Neuronal stem cell (in vitro differentiated cells): ENCODE measurements around the gene SUPT3H.

Experiments
- DNase-seq: peaks from one replicate; pipeline ENCODE4 v3.0.0-alpha.2; 2013; ENCODE audit warnings: low spot score
- H2AFZ ChIP-seq: one replicate; pipeline ENCODE4 v1.6.1; 2013; ENCODE audit warnings: mild to moderate bottlenecking, low read length, inconsistent platforms
- H2AK5ac ChIP-seq: 2 replicates; pipeline ENCODE4 v1.6.1; 2013; ENCODE audit warnings: low read depth, mild to moderate bottlenecking, inconsistent platforms, low read length, moderate library complexity, mixed read lengths
- H2BK120ac ChIP-seq: 2 replicates; pipeline ENCODE4 v1.6.1; 2013; ENCODE audit warnings: low read depth, mild to moderate bottlenecking, inconsistent platforms, low read length, moderate library complexity, mixed read lengths
- H2BK12ac ChIP-seq: one replicate; pipeline ENCODE4 v1.6.1; 2013; ENCODE audit warnings: low read length, inconsistent platforms
- H2BK15ac ChIP-seq: 2 replicates; pipeline ENCODE4 v1.6.1; 2013; ENCODE audit warnings: mild to moderate bottlenecking, low read length, inconsistent platforms, mixed read lengths
- H2BK5ac ChIP-seq: one replicate; pipeline ENCODE4 v1.6.1; 2013; ENCODE audit warnings: inconsistent platforms, mild to moderate bottlenecking, low read length, moderate library complexity
- H3K14ac ChIP-seq: one replicate; pipeline ENCODE4 v1.6.1; 2013; ENCODE audit warnings: low read length, inconsistent platforms
- H3K18ac ChIP-seq: 2 replicates; pipeline ENCODE4 v1.6.1; 2013; ENCODE audit warnings: low read length, inconsistent platforms
- H3K23ac ChIP-seq: 2 replicates; pipeline ENCODE4 v1.6.1; 2013; ENCODE audit warnings: low read depth, mild to moderate bottlenecking, mixed read lengths, low read length, inconsistent platforms; ENCODE audit not compliant: poor library complexity
- H3K27ac ChIP-seq: replicated peaks from 3 replicates; pipeline ENCODE4 v1.5.1; 2013; ENCODE audit warnings: low read length, inconsistent platforms
- H3K27me3 ChIP-seq, 3 experiments: 2 replicates each; pipeline ENCODE4 v1.6.1; 2013; ENCODE audit warnings: low read length in 3 of 3, mild to moderate bottlenecking in 2 of 3, inconsistent platforms in 1 of 3, low read depth in 1 of 3, mixed read lengths in 1 of 3, moderate library complexity in 1 of 3; ENCODE audit not compliant: control insufficient read depth in 3 of 3, insufficient read depth in 3 of 3
- H3K36me3 ChIP-seq, 2 donors: replicated peaks in 1 of 2; 2 replicates each; pipeline ENCODE4 v1.6.1; 2013; ENCODE audit warnings: low read length in 2 of 2; ENCODE audit not compliant: control insufficient read depth in 2 of 2, insufficient read depth in 2 of 2
- H3K4ac ChIP-seq: 2 replicates; pipeline ENCODE4 v1.6.1; 2013; ENCODE audit warnings: inconsistent platforms, mild to moderate bottlenecking, low read length, moderate library complexity
- H3K4me1 ChIP-seq, 2 donors: 1 replicate in 1 of 2; 2 replicates in 1 of 2; pipeline ENCODE4 v1.6.1; 2013; ENCODE audit warnings: low read length in 2 of 2, low read depth in 1 of 2; ENCODE audit not compliant: control insufficient read depth in 2 of 2, insufficient read depth in 1 of 2
- H3K4me2 ChIP-seq: one replicate; pipeline ENCODE4 v1.6.1; 2013; ENCODE audit warnings: mild to moderate bottlenecking, low read length, inconsistent platforms; ENCODE audit not compliant: insufficient read depth, poor library complexity, severe bottlenecking
- H3K4me3 ChIP-seq, 2 donors: 2 replicates each; pipeline ENCODE4 v1.5.1; 2013; ENCODE audit warnings: low read length in 2 of 2, mild to moderate bottlenecking in 2 of 2, inconsistent platforms in 1 of 2, moderate library complexity in 1 of 2
- H3K79me1 ChIP-seq: one replicate; pipeline ENCODE4 v1.6.1; 2013; ENCODE audit warnings: low read depth, mild to moderate bottlenecking, inconsistent platforms, low read length, moderate library complexity
- H3K9ac ChIP-seq: one replicate; pipeline ENCODE4 v1.6.1; 2013; ENCODE audit warnings: mild to moderate bottlenecking, low read depth, low read length, inconsistent platforms; ENCODE audit not compliant: poor library complexity
- H3K9me3 ChIP-seq, 2 donors: replicated peaks in 1 of 2; 2 replicates each; pipeline versions ENCODE3 to v1.6.1; 2013; ENCODE audit warnings: low read length in 2 of 2, mild to moderate bottlenecking in 2 of 2, inconsistent platforms in 1 of 2, low read depth in 1 of 2, mixed read lengths in 1 of 2, moderate library complexity in 1 of 2; ENCODE audit not compliant: control insufficient read depth in 2 of 2, insufficient read depth in 1 of 2
- H4K8ac ChIP-seq: one replicate; pipeline ENCODE4 v1.6.1; 2013; ENCODE audit warnings: low read depth, mild to moderate bottlenecking, inconsistent platforms, low read length, moderate library complexity
- H4K91ac ChIP-seq: one replicate; pipeline ENCODE4 v1.6.1; 2013; ENCODE audit warnings: low read length, low read depth, mild to moderate bottlenecking, inconsistent platforms; ENCODE audit not compliant: poor library complexity
- WGBS, 2 donors: extraction: QIAGEN DNeasy Blood & Tissue Kit; methylation state at CpG; one replicate each; pipeline ENCODE4 v1.1.7; 2013; ENCODE audit warnings: missing lambda C conversion rate in 2 of 2, mixed read lengths in 1 of 2; ENCODE audit not compliant: insufficient read length in 2 of 2, insufficient replicate concordance in 1 of 2; ENCODE audit errors: extremely low coverage in 2 of 2; 5-methylcytosine and 5-hydroxymethylcytosine counted together

The SUPT3H gene

DNA sequence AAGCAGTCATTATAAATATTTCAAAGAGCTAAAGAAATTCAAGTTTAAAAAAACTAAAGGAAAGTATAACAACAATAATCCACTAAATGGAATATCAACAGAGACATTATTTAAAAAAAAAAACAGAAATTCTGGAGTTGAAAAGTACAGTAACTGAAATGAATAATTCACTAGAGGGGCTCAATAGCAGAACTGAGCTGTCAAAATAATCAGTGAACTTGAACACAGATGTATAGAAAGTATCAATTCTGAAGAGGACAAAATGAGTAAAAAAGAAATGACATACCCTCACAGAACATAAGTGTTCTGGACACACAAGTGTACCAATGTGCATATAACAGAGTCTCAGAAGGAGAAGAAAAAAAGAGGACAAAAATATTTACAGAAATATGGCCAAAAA, 241.2 kb downstream of the SUPT3H start:
- no peak overlapping the region for H4K91ac ChIP-seq
- no peak overlapping the region for H3K9ac ChIP-seq
- H3K4ac ChIP-seq = no peak overlapping the region
- H3K23ac ChIP-seq = no peak overlapping the region
- H2BK5ac ChIP-seq = no peak overlapping the region
- H2BK12ac ChIP-seq = no peak overlapping the region
- H2BK15ac ChIP-seq = no peak overlapping the region
- H3K4me3 ChIP-seq = no peak overlapping the region
- H2AFZ ChIP-seq = no peak overlapping the region
- peaks cover 0 to 28% of the 10 kb centered on the region in 2 donors for H3K9me3 ChIP-seq
- H3K79me1 ChIP-seq = no peaks in the 10 kb centered on the region
- no peak for DNase-seq
- H3K14ac ChIP-seq = no peak overlapping the region
- no peaks in the 10 kb centered on the region for H3K27me3 ChIP-seq
- H3K4me1 ChIP-seq = no peaks in the 10 kb centered on the region
- no peak overlapping the region for H2BK120ac ChIP-seq
- no peak overlapping the region for H4K8ac ChIP-seq
- no peak overlapping the region for H3K27ac ChIP-seq
- no peak overlapping the region for H3K18ac ChIP-seq
- no peak overlapping the region for H3K4me2 ChIP-seq
- H2AK5ac ChIP-seq = no peak overlapping the region
- H3K36me3 ChIP-seq = no peaks in the 10 kb centered on the region

DNA sequence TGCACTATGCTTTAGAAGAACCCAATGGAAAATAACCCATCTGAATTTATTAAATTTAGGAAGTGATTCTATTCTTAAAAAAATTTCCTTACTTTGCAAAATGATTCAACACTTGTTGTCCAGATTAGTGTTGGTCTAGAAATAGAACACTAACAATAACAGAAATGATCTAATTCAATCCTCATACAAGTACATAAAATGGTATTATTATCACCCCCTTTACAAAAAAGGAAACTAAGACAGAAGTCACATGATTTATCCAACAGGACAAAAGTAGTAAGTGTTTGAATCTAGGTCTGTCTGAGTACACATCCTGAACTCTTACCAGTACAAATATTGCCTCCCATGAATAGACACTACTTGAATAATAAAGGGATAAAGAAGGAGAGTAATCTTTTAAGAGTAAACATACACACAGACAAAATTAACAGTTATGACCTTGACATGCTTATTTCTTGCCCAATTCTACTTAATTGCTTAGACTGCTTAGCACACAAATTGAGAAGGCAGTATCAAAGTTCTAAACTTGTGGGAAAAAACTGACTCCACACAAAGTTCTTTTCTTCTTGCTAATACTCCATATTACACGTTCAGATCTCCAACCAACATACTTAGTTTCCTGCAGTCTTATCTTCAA, 245.0 kb downstream of the SUPT3H start:
- Histone ChIP-seq H3K9me3 (peaks cover 0 to 33% of the 10 kb centered on the region in 2 donors), H3K4me1 (no peaks in the 10 kb centered on the region), H2AK5ac (no peak overlapping the region), H3K27ac (no peak overlapping the region), H2BK5ac (no peak overlapping the region), H2BK15ac (no peak overlapping the region), H3K9ac (no peak overlapping the region), H3K79me1 (no peaks in the 10 kb centered on the region), H4K91ac (no peak overlapping the region), H4K8ac (no peak overlapping the region), H3K23ac (no peak overlapping the region), H2BK12ac (no peak overlapping the region), H3K14ac (no peak overlapping the region), H3K4me3 (no peak overlapping the region), H3K4me2 (no peak overlapping the region), H2AFZ (no peak overlapping the region), H3K36me3 (no peaks in the 10 kb centered on the region), H3K4ac (no peak overlapping the region), H3K18ac (no peak overlapping the region), H2BK120ac (no peak overlapping the region), H3K27me3 (no peaks in the 10 kb centered on the region)
- WGBS, 2 donors = no CpG with 5 or more reads among the region's 1 CpG
- no peak for DNase-seq

DNA sequence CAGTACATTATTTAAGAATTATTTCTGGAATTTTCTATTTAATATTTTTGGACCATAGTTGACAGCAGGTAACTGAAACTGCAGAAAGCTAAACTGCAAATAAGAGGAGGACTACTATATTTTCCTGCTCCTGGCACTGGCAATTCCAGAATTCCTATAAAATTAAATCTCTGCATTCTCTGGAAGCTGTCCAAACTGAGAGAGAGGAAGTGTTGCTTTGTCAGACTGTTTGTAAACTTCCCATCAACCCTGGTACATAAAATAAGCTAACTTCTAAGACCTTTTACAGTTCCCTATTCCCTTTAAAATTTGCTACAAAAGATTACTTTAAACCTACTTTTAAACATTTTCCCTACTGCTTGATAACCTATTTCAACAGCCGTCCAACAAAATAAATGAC, 245.7 kb downstream of the SUPT3H start:
- DNase-seq = no peak
- Histone ChIP-seq H3K9me3 (peaks cover 0 to 29% of the 10 kb centered on the region in 2 donors), H3K4ac (no peak overlapping the region), H3K4me1 (no peaks in the 10 kb centered on the region), H3K4me2 (no peak overlapping the region), H3K23ac (no peak overlapping the region), H4K91ac (no peak overlapping the region), H3K18ac (no peak overlapping the region), H3K9ac (no peak overlapping the region), H4K8ac (no peak overlapping the region), H3K27ac (no peak overlapping the region), H2AFZ (no peak overlapping the region), H3K4me3 (no peak overlapping the region), H2BK120ac (no peak overlapping the region), H2AK5ac (no peak overlapping the region), H2BK12ac (no peak overlapping the region), H3K14ac (no peak overlapping the region), H3K36me3 (no peaks in the 10 kb centered on the region), H3K79me1 (no peaks in the 10 kb centered on the region), H3K27me3 (no peaks in the 10 kb centered on the region), H2BK15ac (no peak overlapping the region), H2BK5ac (no peak overlapping the region)
- WGBS, 2 donors = no CpG with 5 or more reads among the region's 1 CpG

DNA sequence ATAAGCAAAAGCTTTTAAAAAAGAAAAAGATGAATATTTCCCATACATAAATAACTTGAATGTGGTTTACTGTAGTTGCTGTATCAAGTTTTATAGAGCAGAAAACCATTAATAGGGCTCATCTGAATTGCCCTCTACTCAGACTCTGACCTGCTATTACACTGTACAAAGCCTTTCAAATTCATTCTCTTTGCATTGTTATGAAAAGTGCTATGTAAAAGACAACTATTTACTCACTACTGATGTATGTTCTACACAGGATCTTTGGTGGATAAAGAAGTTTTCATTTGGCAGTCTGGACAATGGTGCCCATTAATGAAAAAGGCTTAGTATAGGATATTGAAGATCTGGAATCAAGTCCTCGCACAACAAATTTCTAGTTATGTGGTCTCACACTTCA, 248.7 kb downstream of the SUPT3H start:
- H3K36me3 ChIP-seq = no peaks in the 10 kb centered on the region
- H2BK120ac ChIP-seq = no peak overlapping the region
- no CpG with 5 or more reads among the region's 1 CpG for WGBS, 2 donors
- H3K9me3 ChIP-seq = peaks cover 0 to 8% of the 10 kb centered on the region in 2 donors
- H3K79me1 ChIP-seq = no peaks in the 10 kb centered on the region
- H4K8ac ChIP-seq = no peak overlapping the region
- H2BK15ac ChIP-seq = no peak overlapping the region
- H3K27ac ChIP-seq = no peak overlapping the region
- no peak overlapping the region for H4K91ac ChIP-seq
- H3K27me3 ChIP-seq = no peaks in the 10 kb centered on the region
- DNase-seq = no peak
- no peak overlapping the region for H3K23ac ChIP-seq
- no peak overlapping the region for H3K4me3 ChIP-seq
- H3K4ac ChIP-seq = no peak overlapping the region
- H2BK5ac ChIP-seq = no peak overlapping the region
- no peak overlapping the region for H2BK12ac ChIP-seq
- H3K18ac ChIP-seq = no peak overlapping the region
- H3K4me2 ChIP-seq = no peak overlapping the region
- H3K4me1 ChIP-seq = no peaks in the 10 kb centered on the region
- no peak overlapping the region for H3K14ac ChIP-seq
- H2AK5ac ChIP-seq = no peak overlapping the region
- H3K9ac ChIP-seq = no peak overlapping the region
- no peak overlapping the region for H2AFZ ChIP-seq
